GM18507 (cell line): ENCODE results near the gene TMEM245.

Experiments used
- DNase-seq: peaks from one replicate; pipeline ENCODE4 v3.0.0; 2011; ENCODE audit warnings: low read depth; ENCODE audit not compliant: insufficient read length; ENCODE audit errors: extremely low spot score
- FAIRE-seq: peaks from 2 replicates; lab custom pipeline; 2011; peaks lifted over from hg19 to GRCh38; lab: Jason Lieb, UNC

Gene TMEM245

DNA sequence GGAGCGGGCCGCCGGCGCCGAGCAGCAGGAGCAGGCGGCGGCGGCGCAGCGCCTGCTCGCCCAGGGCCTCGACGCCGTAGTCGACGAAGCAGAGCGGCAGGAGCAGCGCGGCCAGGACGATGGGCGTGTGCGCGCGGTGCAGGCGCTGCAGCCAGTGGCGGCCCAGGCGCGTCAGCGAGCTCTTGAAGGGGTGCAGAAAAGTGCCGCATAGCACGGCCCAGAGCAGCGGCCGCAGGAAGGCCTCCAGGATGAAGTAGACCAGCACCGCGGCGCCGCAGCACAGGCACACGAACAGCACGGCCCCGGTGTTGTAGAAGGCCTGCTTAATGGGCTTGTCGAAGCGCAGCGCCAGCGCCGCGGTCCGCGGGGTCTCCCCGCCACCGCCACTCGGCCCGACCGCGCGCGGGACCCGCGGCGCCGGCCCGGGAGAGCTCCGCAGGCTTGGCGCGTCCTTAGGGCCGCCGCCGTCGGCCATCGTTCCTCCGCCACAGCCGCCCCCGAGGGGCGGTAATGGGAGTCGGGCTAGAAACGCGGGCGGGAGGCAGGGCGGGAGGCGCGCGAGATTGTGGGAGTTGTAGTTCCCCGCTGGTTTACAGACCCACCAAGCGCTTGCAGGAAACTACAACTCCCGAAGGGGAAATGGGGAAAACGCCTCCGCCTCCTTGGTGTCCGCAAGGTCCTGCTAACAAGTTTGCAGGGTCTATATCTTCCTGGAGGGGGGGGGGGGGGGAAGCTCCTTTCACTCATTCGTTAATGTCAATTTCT is at the start of gene TMEM245:
Gene TMEM245 (minus strand): TSS at position 509 of the 765 bp plus-strand sequence. CDS start 34 bp downstream, at position 475.
- peak; percentile 86 for DNase-seq
- FAIRE-seq = peak; percentile 89

DNA sequence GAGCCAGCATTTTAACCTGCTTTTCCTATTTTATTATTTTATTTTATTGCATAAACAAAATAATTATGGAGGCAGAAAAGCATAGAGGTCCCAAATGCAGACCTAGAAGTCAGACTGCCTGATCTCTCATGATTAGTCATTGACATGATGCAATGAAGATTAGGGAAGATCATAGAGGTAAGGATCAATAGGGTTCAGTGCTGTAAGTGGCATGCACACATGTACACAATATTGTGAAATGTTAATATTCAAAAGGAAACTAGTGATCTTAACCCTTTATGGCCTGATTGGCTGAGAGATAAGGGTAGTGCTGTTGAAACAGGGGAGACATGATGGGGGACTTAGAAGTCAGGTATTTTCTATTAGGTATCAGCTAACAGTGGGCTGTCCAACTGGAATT is 48.4 kb upstream of the TMEM245 start:
- DNase-seq = no peak
- FAIRE-seq = no peak

DNA sequence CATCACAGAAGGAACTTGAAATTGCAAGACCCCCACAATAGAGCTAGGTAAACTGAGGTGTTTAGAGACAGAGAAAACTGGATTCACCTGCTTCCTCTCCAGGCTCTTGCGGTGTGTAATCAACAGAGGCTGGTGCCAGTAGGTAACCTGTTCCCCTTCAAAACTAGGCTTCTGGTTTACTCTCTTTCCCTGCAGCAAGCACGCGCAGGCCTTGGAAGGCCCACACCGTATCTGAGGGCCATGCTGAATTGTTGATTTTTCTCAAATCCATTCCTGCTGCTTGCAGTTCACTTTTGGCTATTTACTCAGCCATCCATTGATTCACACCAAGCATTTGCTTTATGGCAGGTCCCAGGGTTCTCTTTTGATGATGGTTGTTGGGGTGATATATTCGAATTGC is 48.0 kb upstream of the TMEM245 start:
- FAIRE-seq (no peak), DNase-seq (no peak)

DNA sequence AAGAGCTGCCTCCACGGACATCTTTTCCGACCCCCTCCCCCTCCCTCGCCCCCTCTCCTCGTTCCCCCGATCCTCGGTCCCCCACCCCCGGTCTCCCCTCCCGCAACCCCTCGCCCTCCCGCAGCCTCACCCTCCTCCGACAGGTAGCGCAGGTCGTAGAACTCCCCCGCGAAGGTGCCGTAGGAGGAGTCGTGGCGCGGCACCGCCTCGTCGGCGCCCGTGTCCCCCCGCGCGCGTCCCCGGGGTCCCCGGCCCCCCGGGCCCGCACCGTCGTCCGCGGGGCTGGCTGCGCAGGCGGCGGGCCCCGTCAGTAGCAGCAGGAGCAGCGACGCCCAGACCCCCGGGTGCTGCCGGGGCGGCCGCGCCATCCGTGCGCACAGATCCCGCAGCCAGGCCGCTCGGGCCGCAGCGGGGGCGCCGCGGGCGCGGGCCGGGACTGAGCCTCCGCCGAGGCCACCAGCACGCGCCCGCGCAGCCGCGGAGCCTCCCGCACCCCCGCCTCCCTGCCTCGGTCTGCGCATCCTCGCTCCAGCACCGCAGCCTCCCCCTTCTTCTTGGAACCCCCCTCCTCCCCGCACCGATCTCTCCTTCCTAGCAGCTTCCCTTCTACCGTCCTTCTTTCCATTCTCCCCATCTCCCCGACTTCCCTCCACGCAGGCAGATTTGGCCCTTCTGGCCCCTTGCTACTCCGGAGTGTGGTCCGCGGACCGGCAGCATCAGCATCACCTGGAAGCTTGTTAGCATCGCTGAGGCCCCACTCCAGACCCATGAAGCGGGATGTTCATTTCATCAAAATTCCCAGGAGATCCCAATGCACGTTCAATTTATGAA is 47.2 kb upstream of the TMEM245 start, which contains the start of gene FRRS1L:
Gene FRRS1L (minus strand): TSS at position 479 of the 831 bp plus-strand sequence. CDS start 111 bp downstream, at position 368.
- FAIRE-seq (no peak), DNase-seq (no peak)

DNA sequence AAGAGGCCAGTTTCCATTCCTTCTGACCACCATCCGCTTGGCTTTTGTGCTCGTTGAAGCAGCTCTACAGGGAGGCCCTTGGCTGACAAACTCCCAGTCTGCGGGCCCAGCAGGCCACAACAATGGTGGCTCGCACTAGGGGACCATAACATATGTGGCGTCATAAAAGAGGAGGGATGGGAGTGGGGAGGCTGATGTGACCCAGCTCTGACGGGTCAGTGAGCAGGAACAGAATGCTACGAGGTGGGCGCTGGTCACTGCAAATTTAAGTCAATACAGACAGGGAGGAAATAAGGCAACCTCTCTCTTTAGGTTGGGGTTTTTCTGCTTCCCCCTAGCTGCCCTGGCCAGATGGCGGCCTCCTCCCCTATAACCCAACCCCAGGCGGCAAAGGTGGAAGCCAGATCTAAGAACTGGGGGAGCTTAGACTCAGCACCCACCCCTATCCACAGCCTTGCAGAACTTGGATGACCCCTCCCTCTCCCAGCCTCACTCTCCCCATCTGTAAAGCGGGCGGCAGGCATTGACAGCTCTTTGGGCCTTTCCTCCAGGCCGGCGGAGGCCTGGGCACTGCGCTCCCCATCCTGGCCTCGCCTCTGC is 46.5 kb upstream of the TMEM245 start:
- FAIRE-seq (no peak), DNase-seq (no peak)

DNA sequence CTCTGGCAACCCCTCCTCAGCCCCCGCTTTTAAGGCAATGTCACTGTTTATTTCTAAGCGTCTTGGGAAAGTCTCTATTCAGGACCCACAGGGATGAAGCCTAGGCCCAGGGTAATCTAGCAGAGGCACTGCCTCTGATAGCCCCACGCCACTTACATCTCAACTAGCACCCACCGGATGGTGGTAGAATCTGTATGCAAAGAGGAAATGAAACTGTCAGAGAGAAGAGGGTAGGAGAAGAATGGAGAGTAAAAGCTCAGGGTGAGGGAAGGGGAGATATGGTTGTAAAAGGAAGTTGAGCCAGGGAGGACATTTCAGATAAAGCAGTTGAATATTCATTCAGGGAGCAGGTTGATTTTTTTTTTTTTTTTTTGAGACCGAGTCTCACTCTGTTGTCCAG is 44.3 kb upstream of the TMEM245 start:
- no peak for DNase-seq
- peak; percentile 18 for FAIRE-seq

DNA sequence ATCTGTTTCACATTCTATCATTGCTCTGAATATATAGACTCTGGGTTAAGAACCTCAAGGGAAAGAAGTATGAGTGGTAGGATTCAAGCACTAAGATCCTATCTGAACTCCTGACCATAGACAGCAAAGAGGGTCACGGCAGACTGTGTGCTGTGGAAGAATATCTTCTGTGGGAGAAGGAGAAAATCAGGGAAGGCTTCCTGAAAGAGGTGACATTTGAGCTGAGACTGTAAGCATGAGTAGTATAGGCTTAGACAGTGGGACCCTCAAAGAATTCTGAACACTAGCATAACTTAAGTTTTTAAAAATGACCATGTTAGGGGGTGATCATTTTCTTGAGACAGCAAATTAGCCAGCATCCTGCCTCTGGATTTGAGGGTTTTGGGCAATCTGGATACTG is 43.4 kb upstream of the TMEM245 start:
- no peak for DNase-seq
- no peak for FAIRE-seq

DNA sequence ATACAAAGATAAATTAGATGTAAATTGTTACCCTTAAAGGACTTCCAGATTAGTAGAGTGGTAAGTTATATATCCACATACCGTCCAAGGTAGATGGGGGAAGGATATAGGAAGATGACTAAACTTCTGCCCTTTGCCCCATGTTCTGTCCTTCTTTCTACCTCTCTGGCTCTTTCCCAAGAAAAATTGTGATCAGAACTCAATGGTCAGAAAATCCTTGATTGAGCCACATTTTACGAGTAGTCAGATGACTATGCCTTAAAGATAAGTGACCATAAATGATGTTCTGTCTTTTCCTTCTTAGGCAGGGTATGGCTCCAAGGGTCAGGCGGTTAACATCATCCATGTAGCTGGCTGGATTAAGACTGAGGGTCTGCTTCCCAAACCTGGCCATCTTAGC is 42.9 kb upstream of the TMEM245 start:
- no peak for FAIRE-seq

DNA sequence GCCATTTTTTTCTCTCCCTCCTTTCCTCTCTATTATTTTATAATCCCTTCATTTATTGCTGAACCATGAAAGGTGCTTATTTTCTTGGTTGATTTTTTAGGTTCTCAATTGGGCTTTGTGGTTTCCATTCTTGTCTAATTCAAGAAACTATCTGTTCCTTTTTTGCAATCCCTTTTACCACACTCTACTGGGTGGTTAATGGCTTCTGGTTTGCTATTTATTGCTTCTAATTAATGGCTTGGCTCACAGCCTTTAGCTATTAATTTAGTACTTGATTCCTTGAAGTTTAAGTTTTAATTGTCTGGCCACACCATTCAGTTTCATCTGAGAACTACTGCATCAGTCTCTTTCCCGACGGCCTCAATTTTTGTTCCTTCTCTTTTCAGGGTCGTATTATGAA is 41.7 kb upstream of the TMEM245 start:
- DNase-seq (no peak), FAIRE-seq (no peak)

More for the DNA sequence above, 42.9 kb upstream of the TMEM245 start:
- no peak for DNase-seq

DNA sequence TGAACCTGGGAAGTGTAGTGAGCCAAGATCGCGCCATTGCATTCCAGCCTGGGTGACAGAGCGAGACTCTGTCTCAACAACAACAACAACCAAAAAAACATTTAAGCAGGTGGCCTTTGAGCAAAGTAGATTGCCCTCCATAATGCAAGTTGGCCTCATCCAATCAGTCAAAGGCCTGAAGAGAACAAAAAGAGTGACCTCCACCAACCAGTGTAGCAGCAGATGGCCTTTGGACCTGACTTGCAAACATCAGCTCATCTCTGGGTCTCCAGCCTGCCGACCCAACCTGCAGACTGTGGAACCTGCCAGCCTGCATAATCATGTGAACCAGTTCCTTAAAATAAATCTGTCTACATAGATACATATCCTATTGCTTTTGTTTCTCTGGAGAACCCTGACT is 39.8 kb upstream of the TMEM245 start:
- FAIRE-seq (no peak), DNase-seq (no peak)

DNA sequence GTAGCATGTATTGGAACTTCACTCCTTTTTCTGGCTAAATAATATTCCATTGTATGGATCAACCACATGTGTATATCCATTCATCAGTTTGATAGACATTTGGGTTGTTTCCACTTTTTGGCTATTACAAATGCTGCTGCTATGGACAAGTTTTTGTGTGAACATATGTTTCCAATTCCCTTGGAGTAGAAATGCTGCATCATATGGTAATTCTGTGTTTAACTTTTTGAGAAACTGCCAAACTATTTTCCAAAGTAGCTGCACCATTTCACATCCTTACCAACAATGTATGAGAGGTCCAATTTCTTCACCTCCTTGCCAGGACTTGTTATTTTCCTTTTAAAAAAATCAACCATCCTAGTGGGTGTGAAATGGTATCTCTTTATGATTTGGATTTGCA is 38.9 kb upstream of the TMEM245 start:
- DNase-seq (no peak), FAIRE-seq (no peak)

DNA sequence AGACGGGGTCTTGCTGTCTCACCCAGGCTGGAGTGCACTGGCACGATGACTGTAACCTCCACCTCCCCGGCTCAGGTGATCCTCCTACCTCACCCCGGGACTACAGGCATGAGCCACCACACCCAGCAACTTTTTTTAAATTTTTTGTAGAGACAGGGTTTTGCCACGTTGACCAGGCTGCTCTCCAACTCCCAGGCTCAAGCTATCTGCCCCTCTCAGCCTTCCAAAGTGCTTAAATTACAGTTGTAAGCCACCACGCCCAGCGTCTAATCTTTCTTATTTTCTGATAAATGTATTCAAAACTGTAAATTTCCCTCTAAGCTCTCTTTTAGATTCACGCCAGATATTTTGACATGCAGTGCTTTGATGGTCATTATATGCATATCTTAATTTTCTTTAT is 37.0 kb upstream of the TMEM245 start:
- DNase-seq (no peak), FAIRE-seq (no peak)

DNA sequence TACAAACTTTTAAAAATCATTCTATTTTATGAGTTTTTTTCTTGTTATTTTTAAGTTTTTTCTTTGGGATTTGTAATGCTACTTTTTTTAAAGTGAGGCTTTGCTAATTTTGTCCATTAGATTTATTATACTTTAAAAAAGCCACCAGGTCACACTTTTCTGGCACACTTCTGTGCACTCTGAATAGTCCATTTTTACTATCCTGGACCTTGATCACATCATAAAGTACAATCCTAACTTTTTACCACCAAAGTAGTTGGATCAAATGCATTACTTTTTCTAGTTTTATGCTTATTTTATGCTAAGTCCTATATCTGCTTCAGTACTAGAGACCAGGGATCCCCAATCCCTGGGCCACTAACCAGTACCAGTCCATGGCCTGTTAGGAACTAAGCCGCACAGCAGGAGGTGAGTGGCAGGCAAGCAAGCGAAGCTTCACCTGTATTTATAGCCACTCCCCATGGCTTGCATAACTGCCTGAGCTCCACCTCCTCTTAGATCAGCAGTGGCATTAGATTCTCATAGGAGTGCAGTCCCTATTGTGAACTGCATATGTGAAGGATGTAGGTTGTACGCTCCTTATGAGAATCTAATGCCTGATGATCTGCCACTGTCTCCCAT is 31.3 kb upstream of the TMEM245 start:
- DNase-seq (no peak), FAIRE-seq (no peak)

DNA sequence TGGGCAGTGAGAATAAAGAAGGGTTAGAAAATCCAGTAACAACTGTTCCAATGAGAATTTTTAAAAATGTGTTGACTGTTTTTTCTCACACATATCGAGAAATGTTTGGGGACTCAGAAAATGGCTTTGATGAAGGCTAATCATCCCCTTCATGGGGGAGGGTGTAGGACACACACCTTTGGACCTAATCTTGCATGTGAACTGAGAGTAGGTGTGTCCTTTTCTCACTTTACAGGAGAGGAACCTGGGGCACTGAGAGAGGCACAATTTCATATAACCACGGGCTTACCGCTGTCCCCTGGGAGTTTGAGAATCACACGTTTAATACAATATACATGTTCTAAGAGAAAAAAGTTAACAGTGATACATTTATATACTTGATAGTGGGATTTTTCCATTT is 30.0 kb upstream of the TMEM245 start:
- no peak for DNase-seq
- no peak for FAIRE-seq

DNA sequence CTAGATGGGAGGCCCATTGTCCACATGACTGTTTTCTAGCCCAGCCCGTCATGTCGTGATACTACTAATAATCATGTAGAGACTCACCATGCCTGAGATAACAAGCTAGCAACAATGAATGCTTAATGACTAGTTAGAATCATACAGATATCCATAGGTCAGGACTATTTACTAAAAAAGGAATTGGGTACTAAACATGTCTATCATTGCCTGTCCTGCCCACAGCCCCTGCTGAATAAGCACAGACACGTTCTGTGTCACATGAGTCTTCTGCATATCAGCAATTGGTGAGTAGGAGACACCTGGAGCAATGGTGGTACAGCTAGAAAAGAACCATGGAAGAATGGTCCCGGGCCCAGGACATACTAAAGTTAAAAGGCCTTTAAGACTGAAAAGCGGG is 29.3 kb upstream of the TMEM245 start:
- no peak for FAIRE-seq

DNA sequence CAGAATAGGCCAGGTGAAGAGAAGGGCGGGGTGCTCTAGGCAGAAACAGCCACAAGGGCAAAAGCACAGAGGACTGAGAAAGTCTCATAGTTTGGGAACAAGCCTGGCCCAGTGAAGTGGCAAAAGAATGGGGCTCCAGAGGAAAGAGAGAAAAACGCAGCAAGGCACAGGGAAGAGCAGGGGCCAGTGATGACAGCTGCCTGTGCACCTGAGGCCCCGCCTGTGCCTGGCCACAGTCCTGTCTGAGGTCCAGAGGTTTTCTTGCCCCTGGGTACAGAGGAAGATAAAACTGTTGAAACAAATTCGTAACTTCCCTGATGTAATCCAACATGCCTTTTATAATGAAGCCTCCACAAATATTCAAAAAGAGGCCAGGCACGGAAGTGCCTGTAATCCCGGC is 25.3 kb upstream of the TMEM245 start:
- DNase-seq = no peak
- no peak for FAIRE-seq

More for the DNA sequence above, 29.3 kb upstream of the TMEM245 start:
- DNase-seq = no peak

DNA sequence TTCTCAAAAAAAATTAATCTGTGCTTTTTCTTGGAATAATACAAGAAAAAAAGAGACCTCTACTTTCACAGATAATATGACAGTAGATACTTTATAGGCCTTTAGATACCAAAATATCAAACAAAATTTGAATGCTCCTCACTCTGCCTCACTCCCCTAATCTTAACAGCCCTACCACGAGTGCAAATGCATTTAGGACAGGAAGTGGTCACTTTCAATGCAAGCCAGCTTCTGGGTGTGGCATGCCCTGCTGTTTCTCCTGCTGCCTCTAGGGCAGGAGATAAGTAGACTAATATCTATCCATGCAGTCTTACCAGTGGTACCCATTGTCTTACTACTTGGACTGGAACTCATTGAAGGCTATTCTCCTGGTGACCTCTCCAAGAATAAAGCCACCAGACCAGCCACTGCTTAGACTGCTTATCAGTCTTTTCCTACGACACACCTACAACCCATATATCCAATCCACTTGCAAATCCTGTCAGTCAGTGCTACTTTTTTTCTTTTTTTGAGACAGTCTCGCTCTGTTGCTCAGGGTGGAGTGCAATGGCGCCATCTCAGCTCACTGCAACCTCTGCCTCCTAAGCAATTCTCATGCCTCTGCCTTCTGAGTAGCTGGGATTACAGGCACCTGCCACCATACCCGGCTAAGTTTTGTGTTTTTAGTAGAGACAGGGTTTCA is 24.3 kb upstream of the TMEM245 start:
- peak; percentile 81 for FAIRE-seq
- peak; percentile 45 for DNase-seq

DNA sequence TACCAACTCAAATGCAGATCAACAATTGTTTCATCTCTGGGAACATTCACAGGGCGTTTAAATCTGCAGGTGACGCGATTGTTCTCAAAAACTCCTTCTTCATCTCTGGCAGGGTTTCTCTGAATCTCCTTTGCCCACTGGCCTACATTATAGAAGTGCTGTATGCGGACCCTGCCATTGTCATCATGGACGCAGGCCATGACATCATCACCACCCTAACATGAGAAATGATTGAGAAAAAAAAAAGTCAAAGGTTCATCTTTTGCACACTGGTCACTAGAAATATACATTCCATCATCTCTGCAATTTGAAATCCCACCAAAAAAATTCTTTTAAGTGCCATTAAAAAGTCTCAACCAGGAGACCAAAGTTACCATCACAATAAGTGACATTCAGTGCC is 21.6 kb upstream of the TMEM245 start:
- DNase-seq = no peak

DNA sequence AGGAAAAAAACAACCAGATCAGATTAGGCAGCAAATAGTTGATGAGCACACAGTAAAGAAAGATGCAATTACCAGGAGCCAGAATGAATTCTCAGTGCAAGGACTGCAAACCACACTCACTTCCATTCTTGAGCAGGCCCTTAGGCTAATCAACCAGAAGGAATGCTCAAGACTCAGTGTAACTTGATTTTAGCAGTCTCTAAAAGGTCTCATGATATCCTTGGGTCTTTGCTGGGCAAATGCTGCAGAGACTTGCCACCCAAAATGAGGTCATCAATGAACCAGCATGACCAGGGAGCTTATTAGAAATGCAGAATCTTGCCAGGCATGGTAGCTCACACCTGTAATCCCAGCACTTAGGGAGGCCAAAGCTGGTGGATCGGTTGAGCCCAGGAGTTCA is 20.1 kb upstream of the TMEM245 start:
- FAIRE-seq = no peak
- no peak for DNase-seq

More for the DNA sequence above, 21.6 kb upstream of the TMEM245 start:
- FAIRE-seq = no peak
